ENCODE measurements around the gene CEACAM3. TPM values are rescaled to one million over a fixed set of nuclear protein-coding genes. Genes with fewer than 3 reads are reported as not detected.

CEACAM3 gene
- total RNA-seq, 4 donors from 2014 or later = 0.26 TPM; not detected in 3

DNA sequence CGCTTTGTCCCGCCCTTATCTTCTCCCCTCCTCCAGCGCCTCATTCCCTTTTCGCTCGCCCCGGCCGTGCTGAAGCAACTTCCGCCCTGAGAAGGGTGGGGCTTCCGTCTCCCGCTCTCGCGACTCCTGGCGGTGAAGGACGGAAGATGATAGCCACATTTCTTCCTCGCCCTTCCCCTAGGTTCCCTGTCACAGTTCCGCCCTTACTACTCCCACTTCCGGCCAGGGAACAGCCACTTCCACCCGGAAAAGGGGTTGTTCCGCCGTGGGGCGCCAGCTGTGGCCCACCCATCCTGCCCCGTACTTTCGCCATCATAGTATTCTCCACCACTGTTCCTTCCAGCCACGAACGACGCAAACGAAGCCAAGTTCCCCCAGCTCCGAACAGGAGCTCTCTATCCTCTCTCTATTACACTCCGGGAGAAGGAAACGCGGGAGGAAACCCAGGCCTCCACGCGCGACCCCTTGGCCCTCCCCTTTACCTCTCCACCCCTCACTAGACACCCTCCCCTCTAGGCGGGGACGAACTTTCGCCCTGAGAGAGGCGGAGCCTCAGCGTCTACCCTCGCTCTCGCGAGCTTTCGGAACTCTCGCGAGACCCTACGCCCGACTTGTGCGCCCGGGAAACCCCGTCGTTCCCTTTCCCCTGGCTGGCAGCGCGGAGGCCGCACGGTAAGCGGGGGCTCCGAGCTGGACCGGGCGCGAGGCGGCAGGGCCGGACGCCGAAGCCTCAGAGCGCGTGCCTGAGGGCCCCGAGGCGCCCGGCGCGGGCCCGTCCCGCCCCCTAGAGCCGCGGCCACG, 63.4 kb downstream of the CEACAM3 start, which contains the start of gene RPS19:
Gene RPS19, plus strand, starts transcription at position 638 of the 801 bp plus-strand sequence. CDS start 520 bp downstream, outside the sequence.
- peak; percentile 91 to 94 for TF ChIP-seq POLR2AphosphoS5 (IDR thresholded peaks at IDR 0.05)
- no peak for TF ChIP-seq EP300 (IDR thresholded peaks at IDR 0.05)
- TF ChIP-seq, protein P1, sequence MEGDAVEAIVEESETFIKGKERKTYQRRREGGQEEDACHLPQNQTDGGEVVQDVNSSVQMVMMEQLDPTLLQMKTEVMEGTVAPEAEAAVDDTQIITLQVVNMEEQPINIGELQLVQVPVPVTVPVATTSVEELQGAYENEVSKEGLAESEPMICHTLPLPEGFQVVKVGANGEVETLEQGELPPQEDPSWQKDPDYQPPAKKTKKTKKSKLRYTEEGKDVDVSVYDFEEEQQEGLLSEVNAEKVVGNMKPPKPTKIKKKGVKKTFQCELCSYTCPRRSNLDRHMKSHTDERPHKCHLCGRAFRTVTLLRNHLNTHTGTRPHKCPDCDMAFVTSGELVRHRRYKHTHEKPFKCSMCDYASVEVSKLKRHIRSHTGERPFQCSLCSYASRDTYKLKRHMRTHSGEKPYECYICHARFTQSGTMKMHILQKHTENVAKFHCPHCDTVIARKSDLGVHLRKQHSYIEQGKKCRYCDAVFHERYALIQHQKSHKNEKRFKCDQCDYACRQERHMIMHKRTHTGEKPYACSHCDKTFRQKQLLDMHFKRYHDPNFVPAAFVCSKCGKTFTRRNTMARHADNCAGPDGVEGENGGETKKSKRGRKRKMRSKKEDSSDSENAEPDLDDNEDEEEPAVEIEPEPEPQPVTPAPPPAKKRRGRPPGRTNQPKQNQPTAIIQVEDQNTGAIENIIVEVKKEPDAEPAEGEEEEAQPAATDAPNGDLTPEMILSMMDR (IDR thresholded peaks at IDR 0.05) = peak; percentile 31 to 77 (median 61)
- TF ChIP-seq POLR2A (IDR thresholded peaks at IDR 0.05; ENCODE audit: low read depth) = peak; percentile 44
- peaks cover 29 to 51% (median 43%) of the 10 kb centered on the region in 4 donors for H3K4me1 ChIP-seq
- H3K9me3 ChIP-seq = no peaks in the 10 kb centered on the region
- H3K36me3 ChIP-seq = peaks cover 17 to 40% (median 38%) of the 10 kb centered on the region in 4 donors
- under 1% methylated on average over 33 of the region's 76 CpGs for WGBS
- peaks cover 0 to 8% (median 1%) of the 10 kb centered on the region in 4 donors for H3K27me3 ChIP-seq
- DNase-seq (ENCODE audit: extremely low spot score) = peak; percentile 99
- intact Hi-C loops (cut with DNase I) = loop anchor here (5.0 kb wide), 1 partner anchor 92 kb away; no protein-coding TSS in a partner anchor
- H3K4me3 ChIP-seq = peak within 1 kb of the TSS; percentile 71 to 99 (median 88)
- H3K27ac ChIP-seq (replicated peaks in 1 of 4) = peak within 1 kb of the TSS; percentile 92 to 96 (median 94)

DNA sequence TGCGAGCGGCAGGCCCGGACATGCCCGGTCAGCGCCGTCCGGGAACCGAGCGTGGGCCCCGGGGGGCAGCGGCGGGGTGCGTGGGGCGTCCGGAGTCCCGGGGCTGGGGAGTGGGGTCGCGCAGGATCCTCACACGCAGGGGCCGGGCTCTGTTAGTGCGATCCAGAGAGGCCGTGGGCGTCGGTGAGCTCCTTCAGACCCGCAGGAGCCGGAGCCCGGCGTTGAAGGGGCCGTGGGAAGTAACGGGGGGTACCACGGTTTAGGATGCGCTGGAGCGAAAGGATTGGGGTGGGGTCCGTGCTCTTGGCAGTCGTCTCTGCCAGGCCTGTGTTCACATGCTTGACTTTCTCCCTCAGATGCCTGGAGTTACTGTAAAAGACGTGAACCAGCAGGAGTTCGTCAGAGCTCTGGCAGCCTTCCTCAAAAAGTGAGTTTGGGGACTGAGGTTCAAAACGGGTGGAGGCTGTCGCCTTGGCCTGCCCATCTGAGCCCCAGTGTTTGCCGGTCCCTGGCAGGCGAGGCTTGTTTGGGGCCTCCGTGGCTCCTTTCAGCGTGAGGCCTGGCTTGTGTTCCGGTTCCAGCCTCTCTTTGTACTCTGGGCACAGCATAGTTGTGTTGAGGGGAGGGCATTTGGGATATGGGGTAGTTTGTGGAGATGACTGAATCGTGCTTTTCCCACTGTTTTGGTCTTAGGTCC, 64.2 kb downstream of the CEACAM3 start:
- WGBS = 0% methylated on average over 12 of the region's 45 CpGs
- H3K27me3 ChIP-seq = peaks cover 0 to 5% (median under 1%) of the 10 kb centered on the region in 4 donors
- H3K4me3 ChIP-seq = peak overlapping the region; percentile 71 to 99 (median 88)
- H3K9me3 ChIP-seq = no peaks in the 10 kb centered on the region
- no peak for TF ChIP-seq POLR2A (IDR thresholded peaks at IDR 0.05; ENCODE audit: low read depth)
- TF ChIP-seq, protein P1 (IDR thresholded peaks at IDR 0.05) = no peak
- no peak for TF ChIP-seq EP300 (IDR thresholded peaks at IDR 0.05)
- TF ChIP-seq POLR2AphosphoS5 (IDR thresholded peaks at IDR 0.05) = no peak
- DNase-seq (ENCODE audit: extremely low spot score) = no peak
- intact Hi-C loops (cut with DNase I) = loop anchor here (5.0 kb wide), 1 partner anchor 92 kb away; no protein-coding TSS in a partner anchor
- H3K27ac ChIP-seq (replicated peaks in 1 of 4) = peak overlapping the region; percentile 92 to 96 (median 94)
- H3K36me3 ChIP-seq = peaks cover 25 to 48% (median 46%) of the 10 kb centered on the region in 4 donors
- H3K4me1 ChIP-seq = peaks cover 29 to 57% (median 44%) of the 10 kb centered on the region in 4 donors

Other genes starting within 250 kb of the CEACAM3 start
- gene CEACAM21, start 220.4 kb upstream of the CEACAM3 start, total RNA-seq = 1 to 10 TPM in 1 of 4 donors, under 1 TPM in 1, not detected in 2; 0.83 to 1.8 TPM
- 1 to 10 TPM in 2 of 4 donors, under 1 TPM in 2; 0.46 to 3.3 (median 1.1) TPM for gene CEACAM4, start 169.5 kb upstream of the CEACAM3 start, total RNA-seq
- gene CEACAM7, start 108.3 kb upstream of the CEACAM3 start, total RNA-seq = 1 to 10 TPM in 1 of 4 donors, under 1 TPM in 1, not detected in 2; 0.83 to 2.1 TPM
- 1 to 10 TPM in 1 of 4 donors, under 1 TPM in 1, not detected in 2; 0.83 to 2.2 TPM for gene CEACAM5, start 88.0 kb upstream of the CEACAM3 start, total RNA-seq
- gene CEACAM6, start 41.1 kb upstream of the CEACAM3 start, total RNA-seq = 1 to 10 TPM in 1 of 4 donors, under 1 TPM in 2, not detected in 1; under 0.01 to 1.3 (median 0.69) TPM
- not detected for gene LYPD4, start 48.1 kb downstream of the CEACAM3 start, total RNA-seq
- gene DMRTC2, start 48.5 kb downstream of the CEACAM3 start, total RNA-seq = not detected
- gene RPS19, start 63.7 kb downstream of the CEACAM3 start, total RNA-seq = 1,000 to 10,000 TPM in 3 of 4 donors, 100 to 1,000 TPM in 1; 893 to 1,378 (median 1,179) TPM
- gene CD79A, start 80.7 kb downstream of the CEACAM3 start, total RNA-seq = 1 to 10 TPM in 1 of 4 donors, under 1 TPM in 1, not detected in 2; 0.71 to 2.2 TPM
- 10 to 100 TPM; 54.5 to 71.8 (median 59.7) TPM for gene ARHGEF1, start 86.6 kb downstream of the CEACAM3 start, total RNA-seq
- under 1 TPM in 3 of 4 donors, not detected in 1; 0.32 to 0.42 (median 0.33) TPM for gene ERFL, start 131.9 kb downstream of the CEACAM3 start, total RNA-seq
- 100 to 1,000 TPM; 142 to 250 (median 201) TPM for gene RABAC1, start 162.7 kb downstream of the CEACAM3 start, total RNA-seq
- 1 to 10 TPM; 2.1 to 4.3 (median 3.5) TPM for gene ATP1A3, start 197.6 kb downstream of the CEACAM3 start, total RNA-seq

All from esophagus muscularis mucosa (tissue), 4 donors.